Left hindlimb (tissue), 1 donor: ENCODE measurements around the gene LIN54.
"Not testable (repeated sequence)": the region's sequence is repeated elsewhere in the genome, so short reads cannot be mapped to it uniquely, and the experiment has no call there.

ENCODE experiments used
- DNase-seq: peaks from one replicate; pipeline ENCODE4 v3.0.0-alpha.2; 2018

Gene LIN54

DNA sequence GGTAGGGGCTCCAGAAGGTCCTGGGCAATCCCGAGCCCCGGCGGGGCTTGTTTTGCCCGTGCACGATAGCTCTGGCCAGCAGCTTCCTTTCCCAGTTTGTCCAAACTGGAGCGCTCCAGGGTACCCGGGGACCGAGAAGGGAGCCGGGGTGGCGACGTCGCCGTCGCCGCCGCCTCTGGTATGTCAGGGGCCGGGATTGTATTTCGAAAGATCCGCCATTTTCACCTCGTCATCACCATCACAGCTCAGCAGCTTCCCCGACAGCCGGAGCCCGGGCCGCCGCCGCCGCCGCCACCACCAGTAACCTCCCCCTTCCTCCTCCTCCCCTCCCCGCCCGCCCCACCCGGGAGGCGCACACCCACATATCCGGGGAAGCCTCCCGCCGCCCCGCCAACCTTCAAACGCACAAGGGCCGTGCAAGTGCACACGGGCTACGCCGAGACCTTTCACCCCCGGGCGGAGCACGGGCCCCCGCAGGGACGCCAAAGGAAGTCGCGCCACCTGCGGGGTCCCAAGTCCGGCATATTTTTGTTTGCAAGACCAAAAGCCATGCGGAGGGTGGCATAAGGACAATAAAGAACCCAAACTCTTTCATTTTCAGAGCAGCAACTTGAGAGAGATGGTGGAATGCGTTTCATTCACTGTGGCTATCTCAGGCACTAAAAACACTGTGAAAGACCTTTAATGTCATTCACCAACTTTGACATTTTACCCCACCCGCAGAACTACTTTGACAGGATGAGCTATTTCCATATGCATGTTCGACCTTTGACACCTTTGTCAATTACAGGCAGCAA lies at the start of gene LIN54:
Gene LIN54 (minus strand): TSS at position 302 of the 797 bp plus-strand sequence. CDS start 25,979 bp downstream, outside the sequence.
- peak; percentile 89 for DNase-seq

DNA sequence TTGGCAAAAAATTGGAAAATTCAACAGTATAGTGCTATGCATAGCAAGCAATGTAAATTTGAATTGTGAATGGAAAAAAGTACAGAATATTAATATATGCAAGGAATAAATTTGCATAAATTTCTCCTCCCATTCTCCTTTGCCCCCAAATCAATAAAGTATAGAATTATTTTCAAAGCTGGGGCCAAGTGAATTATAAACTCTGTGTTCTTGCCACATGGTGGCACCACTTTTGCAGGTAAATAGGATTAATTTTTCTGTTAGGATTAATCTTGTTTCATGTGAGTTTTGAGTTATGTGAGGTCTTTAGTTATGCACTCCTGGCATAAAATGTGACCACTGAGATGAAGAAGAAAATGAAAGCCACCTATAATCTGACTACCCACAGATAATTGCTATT lies 44.3 kb upstream of the LIN54 start:
- no peak for DNase-seq

DNA sequence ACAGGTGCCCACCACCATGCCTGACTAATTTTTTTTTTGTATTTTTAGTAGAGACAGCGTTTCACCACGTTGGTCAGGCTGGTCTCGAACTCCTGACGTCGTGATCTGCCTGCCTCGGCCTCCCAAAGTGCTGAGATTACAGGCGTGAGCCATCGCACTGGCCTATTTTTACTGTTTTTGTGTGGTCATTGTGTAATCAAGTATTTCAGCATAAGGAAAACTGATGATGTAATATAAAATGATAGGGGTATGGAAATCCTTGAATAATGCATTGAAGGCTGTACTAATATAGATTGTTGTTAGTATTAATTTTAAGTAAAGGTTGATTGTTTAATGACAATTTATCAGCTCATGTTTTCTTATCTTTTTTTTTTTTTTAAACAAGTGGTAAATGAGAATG lies 38.2 kb upstream of the LIN54 start:
- not testable (repeated sequence) for DNase-seq

DNA sequence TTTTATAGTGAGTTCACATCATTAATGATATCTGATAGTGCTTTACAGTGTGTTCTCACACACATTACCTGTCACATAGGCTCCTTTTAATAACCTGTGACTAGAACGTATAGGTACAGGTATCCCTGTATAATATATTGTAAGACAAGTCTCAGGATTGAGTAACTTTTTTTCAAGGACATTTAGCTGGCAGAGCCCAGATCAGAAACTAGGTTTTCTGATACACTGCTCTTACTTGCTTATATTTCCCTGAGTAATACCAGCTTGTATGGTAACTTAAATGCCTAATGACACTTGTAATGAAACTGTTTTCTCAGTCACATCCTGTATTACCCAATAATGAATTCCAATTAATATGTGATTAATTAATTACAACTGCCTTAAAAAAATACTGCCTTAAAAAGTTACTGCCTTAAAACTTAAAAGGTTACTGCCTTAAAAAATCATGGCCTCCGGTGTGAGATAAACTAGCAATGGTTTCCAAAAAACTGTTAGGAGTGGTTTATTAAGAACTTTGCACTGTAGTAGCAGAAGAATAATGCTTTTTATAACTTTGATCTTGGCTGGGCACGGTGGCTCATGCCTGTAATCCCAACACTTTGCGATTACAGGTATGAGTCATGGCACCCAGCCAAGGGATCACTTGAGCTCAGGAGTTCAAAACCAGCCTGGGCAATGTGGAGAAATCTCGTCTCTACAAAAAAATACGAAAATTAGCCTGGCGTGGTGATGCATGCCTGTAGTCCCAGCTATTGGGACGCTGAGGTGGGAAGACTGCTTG lies 36.3 kb upstream of the LIN54 start:
- no peak for DNase-seq

DNA sequence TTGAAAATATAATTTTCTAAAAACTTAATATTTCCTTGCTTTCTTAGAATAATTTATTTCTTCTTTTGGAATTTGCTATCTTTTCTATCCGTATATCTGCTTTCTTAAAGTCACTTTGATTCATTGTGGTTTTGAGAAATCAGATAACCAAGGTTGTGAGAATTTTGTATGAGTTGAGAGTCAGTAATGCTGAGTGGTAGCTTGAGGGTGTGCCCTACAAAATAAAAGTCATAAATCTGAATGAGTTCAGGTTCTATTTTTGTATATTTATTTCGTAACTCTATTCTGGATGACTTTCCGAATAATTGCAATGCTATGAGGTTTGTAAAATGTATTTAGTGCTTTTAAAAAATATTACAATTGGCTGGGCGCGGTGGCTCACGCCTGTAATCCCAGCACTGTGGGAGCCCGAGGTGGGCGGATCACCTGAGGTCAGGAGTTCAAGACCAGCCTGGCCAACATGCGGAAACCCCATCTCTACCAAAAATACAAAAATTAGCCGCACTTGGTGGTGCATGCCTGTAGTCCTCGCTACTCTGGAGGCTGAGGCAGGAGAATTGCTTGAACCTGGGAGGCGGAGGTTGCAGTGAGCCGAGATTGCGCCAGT lies 33.3 kb upstream of the LIN54 start:
- DNase-seq: no peak

DNA sequence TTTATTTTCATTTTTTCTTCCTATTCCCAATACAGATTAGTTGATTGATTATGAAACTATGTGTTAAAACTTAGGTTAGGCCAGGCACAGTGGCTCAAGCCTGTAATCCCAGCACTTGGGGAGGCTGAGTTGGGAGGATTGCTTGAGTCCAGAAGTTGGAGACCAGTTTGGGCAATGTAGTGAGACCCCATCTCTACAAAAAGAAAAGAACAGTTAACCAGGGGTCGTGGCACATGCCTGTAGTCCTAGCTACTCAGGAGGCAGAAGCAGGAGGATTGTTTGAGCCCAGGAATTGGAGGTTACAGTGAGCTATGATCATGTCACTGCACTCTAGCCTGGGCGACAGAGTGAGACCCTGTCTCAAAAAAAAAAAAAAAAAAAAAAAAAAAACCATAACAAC lies 32.5 kb upstream of the LIN54 start:
- DNase-seq: not testable (repeated sequence)

DNA sequence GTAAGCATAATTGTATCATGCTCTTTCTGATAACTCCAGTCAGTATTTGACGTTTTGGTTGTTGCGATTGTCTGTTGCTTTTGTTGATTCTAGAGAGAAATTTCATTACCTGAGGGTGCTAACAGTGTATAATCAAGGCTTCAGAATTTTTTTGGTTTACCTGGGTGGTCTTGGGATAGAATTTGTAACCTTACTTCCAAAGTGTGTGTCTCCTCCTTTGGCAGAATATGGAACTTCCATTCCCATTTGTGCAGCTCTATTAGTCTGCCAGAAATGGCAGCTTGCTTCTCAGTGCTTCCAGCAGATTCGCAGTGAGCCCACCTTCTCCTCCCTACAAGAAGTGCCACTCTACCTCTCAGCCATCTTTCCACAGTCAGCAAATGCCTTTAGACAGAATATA lies 29.6 kb upstream of the LIN54 start:
- no peak for DNase-seq

DNA sequence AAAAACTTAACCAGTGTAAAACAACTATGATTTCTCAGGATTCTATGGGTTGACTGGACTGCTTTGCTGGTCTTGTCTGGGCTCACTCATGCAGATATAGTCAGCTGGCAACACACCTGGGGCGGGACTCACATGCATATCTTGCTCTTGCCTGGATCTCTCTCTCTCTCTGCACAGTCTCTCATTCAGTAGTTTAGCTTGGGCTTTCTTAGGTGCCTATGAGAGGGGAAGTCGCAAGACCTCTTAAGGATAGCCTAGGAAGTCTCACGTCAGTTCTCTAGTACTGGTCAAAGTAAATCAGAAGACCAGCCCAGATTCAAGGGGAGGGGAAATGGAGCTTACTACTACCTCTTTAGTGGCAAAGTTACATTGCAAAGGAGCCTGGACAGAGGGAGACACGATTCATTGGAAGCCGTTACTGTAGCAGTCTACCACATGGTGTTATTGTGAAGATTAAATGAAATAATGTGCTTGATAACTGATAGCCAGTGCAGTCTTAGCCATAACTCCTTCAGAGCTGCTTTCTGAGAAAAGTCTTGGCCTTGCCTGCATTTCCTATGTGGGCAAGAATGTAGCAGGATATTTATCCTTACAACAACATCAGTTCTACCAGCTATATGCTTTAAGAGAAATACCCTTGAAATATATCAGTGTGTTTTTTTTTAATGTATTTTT lies 26.5 kb upstream of the LIN54 start:
- DNase-seq: no peak

DNA sequence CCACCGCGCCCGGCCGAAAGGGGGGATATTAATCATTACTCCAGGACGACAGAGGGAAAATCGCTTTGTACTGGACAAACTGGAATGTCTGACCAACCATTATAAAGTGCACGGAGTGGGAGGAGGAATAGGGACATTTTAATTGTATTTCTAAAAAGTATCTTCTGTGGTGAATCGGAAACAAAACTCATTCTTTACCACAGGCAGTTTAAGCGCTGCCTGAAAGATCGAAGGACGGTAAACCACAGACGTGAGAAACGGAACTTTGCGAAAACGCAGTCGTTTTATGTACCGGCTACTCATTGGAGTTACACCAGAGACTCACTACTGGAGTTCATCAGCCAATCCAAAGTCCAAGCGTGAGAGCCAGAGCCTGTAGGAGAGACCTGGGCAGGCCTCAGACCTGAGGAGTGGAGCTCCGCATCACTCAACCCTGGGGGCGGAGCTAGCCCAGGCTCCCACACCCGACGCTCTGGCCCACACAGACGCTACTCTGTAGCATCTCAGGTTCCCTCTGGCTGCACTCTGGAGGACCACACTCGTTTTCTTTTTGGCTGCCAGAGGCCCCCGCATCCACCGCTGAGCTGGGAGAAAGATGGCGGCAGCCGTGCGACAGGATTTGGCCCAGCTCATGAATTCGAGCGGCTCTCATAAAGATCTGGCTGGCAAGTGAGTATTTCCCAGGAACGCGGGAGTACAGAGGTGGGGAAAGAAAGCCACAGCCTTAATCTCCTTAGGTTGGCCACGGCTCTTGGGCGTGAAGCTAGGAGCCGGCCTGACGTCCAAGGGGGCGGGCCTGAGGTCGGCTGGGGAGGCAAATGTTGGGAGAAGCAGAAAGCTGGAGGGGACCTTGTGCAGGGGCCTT lies 24.2 kb upstream of the LIN54 start, which contains the start of gene COPS4:
Gene COPS4 (plus strand): TSS at position 554 of the 865 bp plus-strand sequence. CDS start 42 bp downstream, at position 596.
- DNase-seq: peak; percentile 99

DNA sequence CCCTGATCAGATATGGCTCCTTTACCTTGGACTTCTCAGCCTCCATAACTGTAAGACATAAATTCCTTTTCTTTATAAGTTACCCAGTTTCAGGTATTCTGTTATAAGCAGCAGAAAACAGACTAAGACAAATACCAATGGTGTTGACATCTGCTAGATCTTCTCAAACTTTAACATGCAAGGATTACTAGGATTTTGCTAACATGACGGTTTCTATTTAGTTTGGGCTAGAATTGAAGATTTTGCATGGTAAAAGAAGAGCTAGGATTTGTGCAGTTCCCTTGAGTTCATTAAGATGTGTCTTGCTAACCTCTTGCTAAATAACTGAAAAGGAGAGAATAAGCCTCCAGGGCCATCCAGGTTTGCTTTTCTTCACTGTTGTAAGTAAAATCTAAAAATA lies 19.1 kb upstream of the LIN54 start:
- DNase-seq: no peak

DNA sequence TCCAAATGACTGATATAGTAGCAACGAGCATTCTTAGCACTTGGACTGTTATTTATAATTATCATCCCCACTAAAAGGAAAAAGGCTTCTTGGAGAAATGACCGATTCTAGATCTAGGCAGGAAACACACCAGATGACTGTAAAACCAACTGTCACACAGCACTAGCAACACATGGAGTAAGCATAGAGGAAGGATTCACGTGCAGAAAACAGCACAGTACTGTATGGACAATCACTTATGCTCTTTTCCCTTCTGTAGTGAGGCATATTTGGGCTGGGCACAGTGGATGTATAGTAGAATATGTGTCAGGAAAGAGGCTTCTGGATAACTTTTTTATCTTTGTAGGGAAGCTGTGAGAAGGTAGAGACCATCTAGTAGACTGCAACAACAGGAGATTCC lies 18.4 kb upstream of the LIN54 start:
- no peak for DNase-seq

DNA sequence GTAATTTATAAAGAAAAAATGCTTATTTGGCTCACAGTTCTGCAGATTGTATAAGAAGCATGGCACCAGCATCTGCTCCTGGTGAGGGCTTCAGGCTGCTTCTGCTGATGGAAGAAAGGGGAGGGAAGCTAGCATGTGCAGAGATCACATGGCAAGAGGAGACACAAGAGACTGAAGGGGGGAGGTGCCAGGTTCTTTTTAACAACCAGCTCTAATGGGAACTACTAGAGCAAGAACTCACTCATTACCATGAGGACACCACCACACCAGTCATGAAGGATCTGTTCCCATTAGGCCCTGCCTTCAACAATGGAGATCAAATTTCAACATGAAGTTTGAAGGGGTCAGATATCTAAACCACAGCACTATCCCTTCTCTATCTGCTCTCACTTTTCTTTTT lies 14.9 kb upstream of the LIN54 start:
- DNase-seq: no peak

DNA sequence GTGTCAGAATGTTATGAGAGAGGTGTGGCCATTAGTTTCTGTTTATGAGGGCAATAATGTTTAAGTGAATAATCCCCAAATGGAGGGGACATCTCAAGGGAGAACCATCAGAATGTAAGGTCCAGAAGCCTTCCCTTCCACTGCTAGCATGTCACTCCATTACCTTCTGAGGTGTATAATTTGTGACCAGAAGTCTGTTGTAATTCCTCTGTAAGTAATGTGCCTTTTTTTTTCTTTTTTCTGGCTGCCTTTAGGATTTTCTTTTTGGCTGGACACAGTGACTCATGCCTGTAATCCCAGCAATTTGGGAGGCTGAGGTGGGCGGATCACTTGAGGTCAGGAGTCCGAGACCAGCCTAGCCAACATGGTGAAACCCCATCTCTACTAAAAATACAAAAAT lies 13.6 kb upstream of the LIN54 start:
- DNase-seq: no peak

DNA sequence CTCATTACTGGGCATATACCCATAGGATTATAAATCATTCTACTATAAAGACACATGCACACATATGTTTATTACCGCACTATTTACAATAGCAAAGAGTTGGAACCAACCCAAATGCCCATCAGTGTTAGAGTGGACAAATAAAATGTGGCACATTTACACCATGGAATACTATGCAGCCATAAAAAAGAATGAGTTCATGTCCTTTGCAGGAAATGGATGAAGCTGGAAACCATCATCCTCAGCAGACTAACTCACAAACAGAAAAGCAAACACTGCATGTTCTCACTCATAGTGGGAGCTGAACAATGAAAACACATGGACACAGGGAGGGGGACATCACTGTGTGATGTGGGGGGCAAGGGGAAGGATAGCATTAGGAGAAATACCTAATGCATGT lies 13.0 kb upstream of the LIN54 start:
- not testable (repeated sequence) for DNase-seq

DNA sequence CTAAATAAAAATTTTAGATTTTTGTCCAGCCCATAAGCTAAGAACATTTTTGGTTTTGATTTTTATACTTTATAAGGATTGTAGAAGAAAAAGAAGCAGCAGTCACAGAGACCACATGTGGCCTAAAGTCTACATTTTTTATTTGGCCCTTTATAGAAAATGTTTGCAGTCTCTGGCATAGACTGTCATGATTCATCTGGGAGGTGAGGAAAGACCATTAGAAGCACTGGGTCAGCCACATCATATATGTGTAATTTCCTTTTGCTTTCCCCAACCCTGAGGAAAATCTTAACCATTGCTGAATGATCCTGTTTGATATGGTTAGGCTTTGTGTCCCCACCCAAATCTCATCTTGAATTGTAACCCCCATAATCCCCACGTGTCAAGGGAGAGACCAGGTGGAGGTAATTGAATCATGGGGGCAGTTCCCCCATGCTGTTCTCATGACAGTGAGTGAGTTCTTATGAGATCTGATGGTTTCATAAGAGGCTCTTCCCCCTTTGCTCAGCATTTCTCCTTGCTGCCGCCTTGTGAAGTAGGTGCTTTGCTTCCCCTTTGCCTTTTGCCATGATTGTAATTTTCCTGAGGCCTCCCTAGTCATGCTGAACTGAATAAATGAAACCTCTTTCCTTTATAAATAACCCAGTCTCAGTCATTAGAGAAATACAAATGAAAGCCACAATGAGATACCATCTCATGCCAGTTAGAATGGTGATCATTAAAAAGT lies 12.3 kb upstream of the LIN54 start:
- DNase-seq: no peak

DNA sequence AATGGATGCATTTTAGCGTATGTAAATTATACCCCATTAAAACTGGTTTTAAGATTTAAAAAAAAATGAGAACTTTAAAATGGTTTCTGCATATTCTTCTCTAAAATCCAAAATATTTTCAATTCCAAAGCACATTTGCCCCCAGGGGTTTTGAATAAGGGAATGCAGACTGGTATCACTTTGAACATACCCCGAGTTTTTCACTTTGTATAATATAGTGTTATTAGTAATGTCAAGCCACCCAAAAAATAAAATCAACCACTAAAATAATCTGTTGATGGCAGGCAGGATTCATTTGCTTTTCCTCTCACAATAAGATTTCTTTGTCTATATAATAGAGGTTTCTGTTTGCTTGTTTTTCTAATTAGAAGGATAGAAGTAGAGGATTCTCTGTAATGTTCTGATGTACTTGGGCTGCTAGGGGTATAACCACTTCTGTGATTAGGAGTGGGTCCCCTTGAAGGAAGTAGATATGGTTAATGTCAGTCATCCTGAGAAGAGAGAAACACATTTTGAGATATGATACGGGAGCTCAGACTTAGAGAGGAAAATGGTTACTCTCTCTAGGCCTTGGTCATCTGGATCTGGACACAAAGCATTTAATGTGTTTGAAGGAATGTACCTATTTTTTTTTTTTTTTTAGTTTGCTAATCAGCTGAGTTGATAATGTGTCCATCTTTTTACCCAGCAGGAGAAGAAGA lies 9.3 kb upstream of the LIN54 start:
- no peak for DNase-seq

DNA sequence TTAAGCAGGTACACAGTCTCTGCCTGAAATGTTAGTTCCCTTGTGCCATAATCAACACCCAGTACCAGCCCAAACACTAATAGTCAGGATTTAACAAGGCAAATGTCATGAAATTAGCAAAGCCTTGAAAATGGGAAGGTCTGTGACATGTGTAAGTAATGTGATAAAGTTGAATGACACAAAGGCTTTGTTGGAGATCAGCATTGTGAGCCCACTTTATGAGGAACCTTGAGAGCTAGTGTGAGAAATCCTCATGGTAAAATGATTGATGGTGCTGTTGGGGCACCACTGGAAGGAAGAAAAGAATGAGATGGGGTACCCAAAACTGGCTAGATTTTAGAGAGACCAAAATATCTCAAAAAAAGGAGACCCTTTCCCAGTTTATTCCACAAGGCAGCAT lies 3.3 kb upstream of the LIN54 start:
- DNase-seq: no peak

DNA sequence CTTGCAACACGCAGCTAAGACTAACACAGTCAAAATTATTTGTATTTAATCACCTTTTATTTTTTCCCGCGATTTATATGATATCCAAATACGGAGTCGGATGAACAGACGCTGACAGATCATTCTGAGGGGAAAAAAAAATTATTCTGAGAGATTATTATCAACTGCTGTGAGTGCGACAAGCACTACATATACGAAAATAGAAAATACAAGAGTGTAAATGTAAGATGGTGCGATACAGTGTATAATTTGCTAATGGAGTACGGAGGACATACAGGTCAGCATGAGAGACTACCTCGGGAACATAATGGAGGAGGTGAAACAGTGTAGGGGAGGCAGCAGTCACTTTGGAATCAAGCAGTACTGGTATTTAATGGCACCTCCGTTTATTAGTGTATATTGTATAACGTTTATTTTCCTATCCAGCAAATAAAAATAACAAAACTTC lies 2.8 kb upstream of the LIN54 start:
- no peak for DNase-seq

DNA sequence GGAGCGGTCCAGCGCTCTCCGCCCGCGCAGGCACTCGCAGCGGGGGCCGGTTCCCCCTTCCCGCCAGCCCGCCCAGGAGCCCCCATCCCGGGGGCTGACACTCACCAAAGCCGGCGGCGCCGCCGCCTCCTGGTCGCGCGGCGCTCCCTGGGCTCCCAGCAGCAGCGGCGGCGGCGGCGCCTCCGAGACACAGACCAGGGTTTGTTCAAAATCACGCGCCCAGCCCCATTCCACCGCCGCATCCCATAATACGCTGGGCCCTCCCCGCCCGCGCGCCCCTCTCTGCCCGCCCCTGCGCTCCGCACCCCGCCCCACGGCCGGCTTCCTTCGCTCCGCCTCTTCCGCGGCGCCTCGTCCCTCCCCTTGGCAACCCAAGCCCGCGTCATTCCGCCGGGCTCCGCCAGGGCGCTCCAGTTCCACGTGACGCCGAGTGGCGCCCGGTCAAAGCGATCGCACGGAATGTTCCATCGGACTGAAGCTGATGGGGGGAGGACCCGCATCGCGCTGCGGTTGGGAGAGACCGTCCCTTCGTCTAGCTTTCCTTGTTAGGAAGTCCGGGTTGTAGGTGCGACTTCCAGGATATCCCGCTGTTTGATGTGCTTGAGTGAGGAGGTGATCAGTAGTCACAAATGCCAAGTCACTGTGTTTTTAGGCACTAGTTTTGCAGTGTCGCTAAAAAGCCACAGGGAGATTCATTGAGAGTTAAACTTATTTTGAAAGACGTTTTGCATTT lies 2.2 kb upstream of the LIN54 start:
- peak; percentile 98 for DNase-seq

DNA sequence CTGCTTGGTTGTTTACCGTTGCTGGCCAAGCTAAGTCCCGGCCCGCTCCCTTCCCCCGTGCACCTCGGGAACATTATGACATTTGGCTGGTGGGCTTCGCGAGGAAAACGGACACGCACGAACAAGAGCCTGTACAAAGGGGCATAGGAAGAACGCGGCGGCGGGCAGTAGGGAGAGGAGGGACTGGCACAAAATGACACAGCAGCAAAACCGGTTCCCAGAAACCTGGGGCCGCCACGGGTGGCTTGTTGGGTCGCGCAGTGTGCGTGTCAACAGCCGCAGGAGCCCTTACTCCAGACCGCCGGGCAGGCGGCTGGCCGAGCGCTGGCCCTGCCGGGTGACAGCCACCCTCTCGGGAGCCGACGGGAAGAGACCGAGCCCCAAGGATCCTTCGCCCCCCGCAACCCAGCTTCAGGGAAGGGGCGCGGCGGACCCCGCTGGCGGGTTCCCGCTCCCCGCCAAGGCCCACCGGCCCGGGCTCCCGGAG lies 1.6 kb upstream of the LIN54 start:
- DNase-seq: peak; percentile 59
